ENCODE results near the gene RET. TPM values are rescaled to one million over a fixed set of nuclear protein-coding genes. Genes with fewer than 3 reads are reported as not detected.

Gene RET
- polyA plus RNA-seq, 3 donors: 0.08 to 0.39 (median 0.14) TPM

DNA sequence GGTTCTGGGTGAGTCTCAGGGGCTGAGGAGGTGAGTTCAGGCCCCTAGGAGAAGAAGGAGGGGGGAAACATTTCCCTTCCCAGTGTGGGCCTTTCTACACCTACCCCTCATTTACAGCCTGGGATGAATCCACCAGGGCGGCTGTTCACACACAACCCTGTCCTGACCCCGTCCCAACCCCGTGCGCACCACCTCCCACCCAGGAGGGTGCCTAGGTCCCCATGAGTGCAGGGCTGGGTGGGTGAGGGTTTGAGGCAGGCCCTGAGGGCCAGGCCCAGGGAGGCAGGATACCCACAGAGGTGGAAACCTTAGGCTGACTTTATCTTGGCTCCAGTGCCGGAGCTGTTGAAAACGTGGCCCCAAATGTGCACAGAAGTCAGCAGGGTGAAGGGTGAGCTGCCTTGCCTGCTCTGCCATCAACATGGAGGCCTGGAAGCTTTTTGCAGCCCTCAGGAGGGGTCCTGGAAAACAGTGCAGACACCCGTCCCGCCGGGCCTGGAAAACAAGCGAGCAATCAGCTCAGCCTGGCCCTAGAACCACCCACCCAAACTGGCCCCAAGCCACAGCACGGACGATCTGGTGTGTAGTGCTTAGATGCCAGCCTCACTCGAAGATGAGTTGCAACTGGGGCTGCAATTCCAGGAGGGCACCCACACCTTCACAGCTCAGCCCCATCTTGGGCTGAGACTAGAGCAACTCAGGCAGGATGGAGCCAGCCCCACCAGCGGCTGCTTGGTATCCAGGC is 9.3 kb upstream of the RET start:
- H2AFZ ChIP-seq (ENCODE audit: insufficient read depth, low read depth, low read length, poor library complexity, severe bottlenecking): no peak overlapping the region
- H3K36me3 ChIP-seq (replicated peaks in 1 of 2; ENCODE audit: control insufficient read depth in 1 of 2, insufficient read depth in 2 of 2, low read length in 2 of 2): no peaks in the 10 kb centered on the region
- no peak for DNase-seq
- no peaks in the 10 kb centered on the region for H3K79me2 ChIP-seq (ENCODE audit: insufficient read depth, low read length)
- no peaks in the 10 kb centered on the region for H4K20me1 ChIP-seq (ENCODE audit: insufficient read depth, low read length)
- Mint-ChIP-seq H3K4me3 (no peak overlapping the region), H3K27ac (no peak overlapping the region), H3K4me1 (no peaks in the 10 kb centered on the region), H3K36me3 (no peaks in the 10 kb centered on the region), H3K9me3 (no peaks in the 10 kb centered on the region), H3K27me3 (ENCODE audit: low read depth in 3 of 3) (peaks cover 0 to 3% (median 0%) of the 10 kb centered on the region in 3 donors)
- no peak overlapping the region for H3K9ac ChIP-seq (ENCODE audit: insufficient read depth, low read length, poor library complexity, severe bottlenecking)
- no peak overlapping the region for H3K4me2 ChIP-seq (replicated peaks; ENCODE audit: extremely low read depth, low read length, poor library complexity, severe bottlenecking)
- no peaks in the 10 kb centered on the region for H3K9me3 ChIP-seq (replicated peaks in 1 of 2; ENCODE audit: control insufficient read depth in 1 of 2, insufficient read depth in 1 of 2, low read length in 2 of 2)
- TF ChIP-seq, protein P1, sequence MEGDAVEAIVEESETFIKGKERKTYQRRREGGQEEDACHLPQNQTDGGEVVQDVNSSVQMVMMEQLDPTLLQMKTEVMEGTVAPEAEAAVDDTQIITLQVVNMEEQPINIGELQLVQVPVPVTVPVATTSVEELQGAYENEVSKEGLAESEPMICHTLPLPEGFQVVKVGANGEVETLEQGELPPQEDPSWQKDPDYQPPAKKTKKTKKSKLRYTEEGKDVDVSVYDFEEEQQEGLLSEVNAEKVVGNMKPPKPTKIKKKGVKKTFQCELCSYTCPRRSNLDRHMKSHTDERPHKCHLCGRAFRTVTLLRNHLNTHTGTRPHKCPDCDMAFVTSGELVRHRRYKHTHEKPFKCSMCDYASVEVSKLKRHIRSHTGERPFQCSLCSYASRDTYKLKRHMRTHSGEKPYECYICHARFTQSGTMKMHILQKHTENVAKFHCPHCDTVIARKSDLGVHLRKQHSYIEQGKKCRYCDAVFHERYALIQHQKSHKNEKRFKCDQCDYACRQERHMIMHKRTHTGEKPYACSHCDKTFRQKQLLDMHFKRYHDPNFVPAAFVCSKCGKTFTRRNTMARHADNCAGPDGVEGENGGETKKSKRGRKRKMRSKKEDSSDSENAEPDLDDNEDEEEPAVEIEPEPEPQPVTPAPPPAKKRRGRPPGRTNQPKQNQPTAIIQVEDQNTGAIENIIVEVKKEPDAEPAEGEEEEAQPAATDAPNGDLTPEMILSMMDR (IDR thresholded peaks at IDR 0.05): no peak
- H3K27me3 ChIP-seq (ENCODE audit: control insufficient read depth in 2 of 2, insufficient read depth in 2 of 2, low read length in 2 of 2): no peaks in the 10 kb centered on the region
- H3K27ac ChIP-seq (ENCODE audit: low read depth in 1 of 2, low read length in 2 of 2): no peak overlapping the region
- H3K4me1 ChIP-seq (ENCODE audit: control insufficient read depth in 1 of 2, insufficient read depth in 2 of 2, low read length in 2 of 2): no peaks in the 10 kb centered on the region
- no peak overlapping the region for H3K4me3 ChIP-seq (replicated peaks in 1 of 3; ENCODE audit: low read depth in 2 of 3, low read length in 3 of 3)
- intact Hi-C loops (cut with micrococcal nuclease): no loop called here
- WGBS (ENCODE audit: insufficient coverage): 98% methylated on average over 7 of the region's 14 CpGs

GRCh38 chr10:43068136-43068395 is 8.8 kb upstream of the RET start:
- no peaks in the 10 kb centered on the region for H4K20me1 ChIP-seq (ENCODE audit: insufficient read depth, low read length)
- H3K36me3 ChIP-seq (replicated peaks in 1 of 2; ENCODE audit: control insufficient read depth in 1 of 2, insufficient read depth in 2 of 2, low read length in 2 of 2): no peaks in the 10 kb centered on the region
- no peak for DNase-seq
- H3K79me2 ChIP-seq (ENCODE audit: insufficient read depth, low read length): no peaks in the 10 kb centered on the region
- H3K4me3 ChIP-seq (replicated peaks in 1 of 3; ENCODE audit: low read depth in 2 of 3, low read length in 3 of 3): no peak overlapping the region
- H3K27ac ChIP-seq (ENCODE audit: low read depth in 1 of 2, low read length in 2 of 2): no peak overlapping the region
- no peak overlapping the region for H3K27ac Mint-ChIP-seq
- no peaks in the 10 kb centered on the region for H3K27me3 ChIP-seq (ENCODE audit: control insufficient read depth in 2 of 2, insufficient read depth in 2 of 2, low read length in 2 of 2)
- H3K4me3 Mint-ChIP-seq: no peak overlapping the region
- intact Hi-C loops (cut with micrococcal nuclease): no loop called here
- no peaks in the 10 kb centered on the region for H3K9me3 Mint-ChIP-seq
- H2AFZ ChIP-seq (ENCODE audit: insufficient read depth, low read depth, low read length, poor library complexity, severe bottlenecking): no peak overlapping the region
- H3K27me3 Mint-ChIP-seq (ENCODE audit: low read depth in 3 of 3): peaks cover 0 to 3% (median 1%) of the 10 kb centered on the region in 3 donors
- TF ChIP-seq, protein P1 (IDR thresholded peaks at IDR 0.05): no peak
- H3K4me1 Mint-ChIP-seq: no peaks in the 10 kb centered on the region
- H3K4me2 ChIP-seq (replicated peaks; ENCODE audit: extremely low read depth, low read length, poor library complexity, severe bottlenecking): no peak overlapping the region
- H3K36me3 Mint-ChIP-seq: no peaks in the 10 kb centered on the region
- 100% methylated on average over 4 of the region's 5 CpGs for WGBS (ENCODE audit: insufficient coverage)
- no peaks in the 10 kb centered on the region for H3K4me1 ChIP-seq (ENCODE audit: control insufficient read depth in 1 of 2, insufficient read depth in 2 of 2, low read length in 2 of 2)
- no peak overlapping the region for H3K9ac ChIP-seq (ENCODE audit: insufficient read depth, low read length, poor library complexity, severe bottlenecking)
- no peaks in the 10 kb centered on the region for H3K9me3 ChIP-seq (replicated peaks in 1 of 2; ENCODE audit: control insufficient read depth in 1 of 2, insufficient read depth in 1 of 2, low read length in 2 of 2)

Data from CD14-positive monocyte (primary cell).